SU-DHL-6 (cell line): Measurements from ENCODE around the gene ATF7IP.

Experiments
- CTCF ChIP-seq: fragments of 200-600 bp; sonication (generic); IDR thresholded peaks from one replicate; pipeline ENCODE4 v1.5.1; 2017; ENCODE audit warnings: antibody characterized with exemption, mild to moderate bottlenecking, low read length, moderate library complexity; ENCODE audit not compliant: insufficient read depth, poor library complexity, severe bottlenecking
- EZH2phosphoT487 ChIP-seq: fragments of 200-600 bp; sonication (generic), shearing (Covaris generic); conservative IDR thresholded peaks from 2 replicates; pipeline ENCODE4 v1.6.1; 2018; ENCODE audit warnings: mild to moderate bottlenecking, antibody characterized with exemption, low read length, moderate library complexity, mixed read lengths

DNA sequence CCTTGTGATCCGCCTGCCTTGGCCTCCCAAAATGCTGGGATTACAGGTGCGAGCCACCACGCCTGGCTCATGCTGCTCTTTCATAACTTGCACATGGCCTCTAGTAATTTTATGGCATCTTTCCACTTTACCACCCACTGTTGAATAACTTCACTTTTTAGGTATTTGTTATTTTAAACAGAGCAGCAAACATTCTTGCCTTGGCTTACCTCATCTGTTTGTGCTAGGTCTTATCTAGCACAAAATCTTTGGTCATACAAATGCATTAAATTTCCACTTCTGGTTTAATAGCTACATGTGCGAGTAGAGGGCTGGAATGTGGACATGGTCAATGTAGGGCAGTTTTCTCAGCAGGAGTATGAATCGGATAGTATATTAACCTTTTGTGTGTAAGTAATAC, 38.8 kb upstream of the ATF7IP start:
- no peak for TF ChIP-seq CTCF
- TF ChIP-seq EZH2phosphoT487: no peak
